GM12892 (cell line): ENCODE data around the gene CCDC102A.

Experiments
- POLR2A ChIP-seq: IDR thresholded peaks from 2 replicates; pipeline ENCODE4 v1.6.1; 2011; ENCODE audit warnings: low read depth, low read length, control low read depth
- POLR2AphosphoS5 ChIP-seq: IDR thresholded peaks from 2 replicates; pipeline ENCODE4 v1.6.1; 2011; ENCODE audit warnings: low read depth, low read length, control low read depth
- TAF1 ChIP-seq: IDR thresholded peaks from 2 replicates; pipeline ENCODE4 v1.6.1; 2011; ENCODE audit warnings: low read depth, mild to moderate bottlenecking, control low read depth, low read length, borderline replicate concordance

DNA sequence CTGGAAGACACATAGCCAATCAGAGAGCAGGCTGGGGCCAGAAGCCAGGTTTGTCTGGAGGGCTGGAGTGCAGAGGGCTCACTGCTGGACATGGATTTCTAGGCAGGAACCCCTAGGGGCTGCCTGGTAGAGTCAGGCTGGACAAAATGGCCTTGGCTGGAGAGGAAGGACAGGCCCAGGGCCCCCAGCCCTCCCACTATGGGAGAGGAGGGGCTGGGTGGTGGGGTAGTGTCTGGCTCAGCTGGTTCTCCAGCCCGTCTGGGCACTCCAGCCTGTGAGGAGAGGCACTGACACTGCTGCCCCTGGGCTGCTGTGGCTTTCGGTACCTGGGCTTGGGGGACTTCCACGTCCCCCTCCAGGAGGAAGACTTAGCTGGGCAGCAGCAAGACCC, 28.3 kb downstream of the CCDC102A start:
- TF ChIP-seq TAF1, result no peak
- no peak for TF ChIP-seq POLR2A
- TF ChIP-seq POLR2AphosphoS5, result no peak
